IMR-90 (cell line): Measurements from ENCODE around the gene TMEM158. TPM values are rescaled to one million over a fixed set of nuclear protein-coding genes. Genes with fewer than 3 reads are reported as not detected.

ENCODE experiments used
- ATAC-seq: fragments of 200-7000 bp; cut with Tn5 transposase; 2 replicates; pipeline ENCODE4 v1.9.1; 2020; ENCODE audit warnings: low read depth, mild to moderate bottlenecking, moderate library complexity
- BruUV-seq: library from RNA; stranded (reverse); fragments of 400-500 nt; replicated peaks from 2 replicates; lab custom pipeline; 2021; lab: Mats Ljungman, UMichigan
- CTCF ChIA-PET: fragments of 300-600 bp; formaldehyde crosslinking; extraction: SDS; loops from one replicate; lab custom pipeline; 2021; ENCODE audit warnings: antibody characterized with exemption; lab: Yijun Ruan, JAX
- POLR2A ChIA-PET: fragments of 300-600 bp; sonication (Branson Sonifier 250); formaldehyde crosslinking; loops from one replicate; lab custom pipeline; 2022; ENCODE audit warnings: antibody characterized with exemption; ENCODE audit not compliant: unreplicated experiment; lab: Charles Lee
- DNase-seq: peaks from one replicate; pipeline ENCODE4 v3.0.0; 2013
- H2AFZ ChIP-seq: replicated peaks from 2 replicates; pipeline ENCODE3; 2013; ENCODE audit warnings: low read length, mild to moderate bottlenecking; ENCODE audit not compliant: poor library complexity
- H2AK5ac ChIP-seq: 2 replicates; pipeline ENCODE4 v1.6.1; 2013; ENCODE audit warnings: low read depth, low read length, inconsistent platforms
- H2AK9ac ChIP-seq: replicated peaks from 2 replicates; pipeline ENCODE3; 2013; ENCODE audit warnings: mild to moderate bottlenecking, low read depth, low read length, moderate library complexity; ENCODE audit not compliant: poor library complexity
- H2BK120ac ChIP-seq: 2 replicates; pipeline ENCODE4 v1.6.1; 2013; ENCODE audit warnings: low read depth, low read length, inconsistent platforms
- H2BK15ac ChIP-seq: 3 replicates; pipeline ENCODE4 v1.6.1; 2013; ENCODE audit warnings: low read depth, low read length, inconsistent platforms
- H2BK20ac ChIP-seq: 2 replicates; pipeline ENCODE4 v1.6.1; 2013; ENCODE audit warnings: low read depth, mild to moderate bottlenecking, inconsistent platforms, low read length, moderate library complexity
- H2BK5ac ChIP-seq: 2 replicates; pipeline ENCODE4 v1.6.1; 2013; ENCODE audit warnings: mild to moderate bottlenecking, low read depth, low read length, inconsistent platforms; ENCODE audit not compliant: poor library complexity, severe bottlenecking
- H3K14ac ChIP-seq: replicated peaks from 2 replicates; pipeline ENCODE4 v1.6.1; 2013; ENCODE audit warnings: low read depth, low read length, inconsistent platforms
- H3K18ac ChIP-seq: 2 replicates; pipeline ENCODE4 v1.6.1; 2013; ENCODE audit warnings: low read depth, low read length, control low read depth
- H3K23ac ChIP-seq: 2 replicates; pipeline ENCODE4 v1.6.1; 2013; ENCODE audit warnings: low read depth, low read length, inconsistent platforms
- H3K27ac ChIP-seq: 2 replicates; pipeline ENCODE4 v1.5.1; 2013; ENCODE audit warnings: mild to moderate bottlenecking, control low read depth, low read length; ENCODE audit not compliant: insufficient read depth
- H3K27me3 ChIP-seq: 2 replicates; pipeline ENCODE4 v1.6.1; 2013; ENCODE audit warnings: low read length; ENCODE audit not compliant: control insufficient read depth, insufficient read depth
- H3K36me3 ChIP-seq: 2 replicates; pipeline ENCODE4 v1.6.1; 2013; ENCODE audit warnings: low read length, mixed read lengths; ENCODE audit not compliant: control insufficient read depth, insufficient read depth
- H3K4ac ChIP-seq: 2 replicates; pipeline ENCODE4 v1.6.1; 2013; ENCODE audit warnings: low read depth, low read length, inconsistent platforms
- H3K4me1 ChIP-seq: 2 replicates; pipeline ENCODE4 v1.6.1; 2013; ENCODE audit warnings: low read length, mixed read lengths; ENCODE audit not compliant: control insufficient read depth, insufficient read depth
- H3K4me2 ChIP-seq: 2 replicates; pipeline ENCODE4 v1.6.1; 2013; ENCODE audit warnings: low read depth, mild to moderate bottlenecking, control low read depth, low read length, moderate library complexity
- H3K4me3 ChIP-seq: 2 replicates; pipeline ENCODE4 v1.5.1; 2013; ENCODE audit warnings: low read depth, mild to moderate bottlenecking, control low read depth, low read length, moderate library complexity; ENCODE audit not compliant: insufficient read depth
- H3K56ac ChIP-seq: 2 replicates; pipeline ENCODE4 v1.6.1; 2013; ENCODE audit warnings: low read length, inconsistent platforms; ENCODE audit not compliant: insufficient read depth; ENCODE audit errors: extremely low read depth
- H3K79me1 ChIP-seq, 2 experiments: 2 replicates each; pipeline ENCODE4 v1.6.1; 2013; ENCODE audit warnings: low read length in 2 of 2, inconsistent platforms in 1 of 2, low read depth in 1 of 2
- H3K9ac ChIP-seq: 2 replicates; pipeline ENCODE4 v1.6.1; 2013; ENCODE audit warnings: low read depth, low read length, control low read depth
- H3K9me1 ChIP-seq: 2 replicates; pipeline ENCODE4 v1.6.1; 2013; ENCODE audit warnings: low read length, inconsistent platforms; ENCODE audit not compliant: insufficient read depth
- H3K9me3 ChIP-seq: 2 replicates; pipeline ENCODE4 v1.6.1; 2013; ENCODE audit warnings: low read length; ENCODE audit not compliant: control insufficient read depth, insufficient read depth
- H4K20me1 ChIP-seq: 2 replicates; pipeline ENCODE4 v1.6.1; 2013; ENCODE audit warnings: low read length, inconsistent platforms; ENCODE audit not compliant: insufficient read depth
- H4K5ac ChIP-seq: 2 replicates; pipeline ENCODE4 v1.6.1; 2013; ENCODE audit warnings: mild to moderate bottlenecking, low read depth, low read length, control low read depth
- H4K8ac ChIP-seq, 2 experiments: 2 replicates each; pipeline ENCODE4 v1.6.1; 2013; ENCODE audit warnings: low read depth in 2 of 2, low read length in 2 of 2, control low read depth in 1 of 2, inconsistent platforms in 1 of 2
- H4K91ac ChIP-seq: 2 replicates; pipeline ENCODE4 v1.6.1; 2013; ENCODE audit warnings: low read depth, low read length, inconsistent platforms; ENCODE audit not compliant: insufficient read depth
- BHLHE40 ChIP-seq: fragments of 150-350 bp; IDR thresholded peaks from 2 replicates; pipeline ENCODE4 v1.6.1; 2016; ENCODE audit warnings: mild to moderate bottlenecking, low read depth, low read length
- CEBPB ChIP-seq: IDR thresholded peaks from 2 replicates; pipeline ENCODE4 v1.6.1; 2012; ENCODE audit warnings: low read depth, low read length, improper control_type of control experiment
- CHD1 ChIP-seq: IDR thresholded peaks from 2 replicates; pipeline ENCODE4 v1.6.1; 2012; ENCODE audit warnings: low read depth, low read length, improper control_type of control experiment
- FOS ChIP-seq: fragments of 150-350 bp; IDR thresholded peaks from 2 replicates; pipeline ENCODE4 v1.6.1; 2016; ENCODE audit warnings: low read depth, low read length
- MAFK ChIP-seq: IDR thresholded peaks from 2 replicates; pipeline ENCODE4 v1.6.1; 2012; ENCODE audit warnings: low read depth, low read length, improper control_type of control experiment
- MAZ ChIP-seq: IDR thresholded peaks from 2 replicates; pipeline ENCODE4 v1.6.1; 2012; ENCODE audit warnings: low read depth, mild to moderate bottlenecking, low read length, improper control_type of control experiment, moderate library complexity, borderline replicate concordance
- MXI1 ChIP-seq: IDR thresholded peaks from 2 replicates; pipeline ENCODE4 v1.6.1; 2012; ENCODE audit warnings: low read depth, mild to moderate bottlenecking, low read length, moderate library complexity, borderline replicate concordance
- NFE2L2 ChIP-seq: fragments of 150-350 bp; IDR thresholded peaks from 2 replicates; pipeline ENCODE4 v1.6.1; 2016; ENCODE audit warnings: low read depth, mild to moderate bottlenecking, low read length
- POLR2A ChIP-seq: IDR thresholded peaks from 2 replicates; pipeline ENCODE4 v1.6.1; 2012; ENCODE audit warnings: mild to moderate bottlenecking, low read depth, low read length
- RAD21 ChIP-seq: IDR thresholded peaks from 2 replicates; pipeline ENCODE4 v1.6.1; 2012; ENCODE audit warnings: low read length, improper control_type of control experiment
- RCOR1 ChIP-seq: IDR thresholded peaks from 2 replicates; pipeline ENCODE4 v1.6.1; 2012; ENCODE audit warnings: mild to moderate bottlenecking, low read length, improper control_type of control experiment; ENCODE audit not compliant: insufficient replicate concordance
- RFX5 ChIP-seq: IDR thresholded peaks from 2 replicates; pipeline ENCODE4 v1.8.0; 2012; ENCODE audit warnings: low read depth, mild to moderate bottlenecking, low read length, moderate library complexity
- SMC3 ChIP-seq: fragments of 150-350 bp; IDR thresholded peaks from 2 replicates; pipeline ENCODE4 v1.6.1; 2016; ENCODE audit warnings: low read depth, mild to moderate bottlenecking, antibody characterized with exemption, low read length, moderate library complexity
- WGBS, 2 experiments: methylation state at CpG; one replicate each; pipeline versions ENCODE4 v1.1.5 to v1.1.7; 2013; ENCODE audit warnings: missing lambda C conversion rate in 2 of 2; ENCODE audit not compliant: insufficient read length in 1 of 2; ENCODE audit errors: extremely low coverage in 2 of 2; 5-methylcytosine and 5-hydroxymethylcytosine counted together
- dilution Hi-C: fragments of 300-500 bp; cut with HindIII; formaldehyde crosslinking; loops from one replicate; pipeline ENCODE4 v1.14.3; 2018; ENCODE audit warnings: low sequenced_read_pairs; ENCODE audit not compliant: unreplicated experiment
- in situ Hi-C: fragments of 300-500 bp; cut with MboI; formaldehyde crosslinking; loops from 3 replicates; pipeline ENCODE4 v1.14.3; 2019; ENCODE audit warnings: low sequenced_read_pairs, inconsistent platforms, mixed read lengths
- intact Hi-C: fragments of 100-400 bp; cut with micrococcal nuclease; formaldehyde crosslinking; loops from 2 replicates; pipeline ENCODE4 v1.10.0; 2022
- polyA plus RNA-seq, 3 experiments: library from polyadenylated mRNA; depleted of rRNA; stranded (reverse); fragments of >200 nt; gene quantifications; 2 replicates each; pipeline ENCODE4 v1.2.3, GENCODE V29; 2012; ENCODE audit warnings: low replicate concordance in 1 of 3
- total RNA-seq: library from RNA; depleted of rRNA; stranded (reverse); fragments of >200 nt; gene quantifications from 2 replicates; pipeline ENCODE4 v1.2.3, GENCODE V29; 2012
- TF ChIP-seq, protein P1 (sequence below): fragments of 150-350 bp; IDR thresholded peaks from 2 replicates; pipeline ENCODE4 v1.6.1; 2016; ENCODE audit warnings: low read depth, mild to moderate bottlenecking, low read length, moderate library complexity, borderline replicate concordance
- TF ChIP-seq, protein P2 (sequence below): fragments of 150-350 bp; IDR thresholded peaks from 2 replicates; pipeline ENCODE4 v1.6.1; 2017; ENCODE audit warnings: mild to moderate bottlenecking, antibody characterized with exemption, low read length, low read depth
- TF ChIP-seq, protein P3 (sequence below): conservative IDR thresholded peaks from 2 replicates; pipeline ENCODE4 v1.5.1; 2012; ENCODE audit warnings: mild to moderate bottlenecking, low read depth, low read length, improper control_type of control experiment

The TMEM158 gene
- total and polyA plus RNA-seq, 2 of the 4 experiments (the other 2 are of a cell fraction), result 1.6 to 16.4 TPM

GRCh38 chr3:45227946-45228345 is 1.9 kb upstream of the TMEM158 start:
- no peak overlapping the region for H4K8ac ChIP-seq
- no peak overlapping the region for H2BK5ac ChIP-seq
- no peak overlapping the region; the same call in 1 of the 2 replicates for H2BK120ac ChIP-seq
- WGBS, 2 experiments, result 71% methylated on average over 1 of the region's 6 CpGs; no CpG with 5 or more reads in 1 of the 2 experiments
- H2AFZ ChIP-seq, result no peak overlapping the region
- intact Hi-C loops (loop anchor here (5.0 kb wide), 1 partner anchor 429 kb away; no protein-coding TSS in a partner anchor), in situ Hi-C loops (no loop called here), dilution Hi-C loops (no loop called here)
- H3K9me3 ChIP-seq, result no peaks in the 10 kb centered on the region
- no peaks in the 10 kb centered on the region; the same call in 1 of the 2 replicates for H4K20me1 ChIP-seq
- peaks cover 6% of the 10 kb centered on the region; the same call in 1 of the 2 replicates for H3K36me3 ChIP-seq
- peak overlapping the region; percentile 57 for H2AK5ac ChIP-seq
- no peaks in the 10 kb centered on the region for H3K27me3 ChIP-seq
- no peak overlapping the region for H3K14ac ChIP-seq
- no peak overlapping the region for H3K9ac ChIP-seq
- peak overlapping the region; percentile 27; the same call in 1 of the 2 replicates for H3K4ac ChIP-seq
- peaks cover 10% of the 10 kb centered on the region for H3K4me1 ChIP-seq
- ChIA-PET POLR2A (interaction anchor here (0.6 kb wide), 1 partner anchor 290 kb away, joined by 6 read pairs; no protein-coding TSS in a partner anchor), CTCF (no interaction called here)
- no peak for ATAC-seq
- H4K5ac ChIP-seq, result no peak overlapping the region
- no peak overlapping the region for H3K18ac ChIP-seq
- no peak overlapping the region for H3K27ac ChIP-seq
- no TSS peak for BruUV-seq
- H2AK9ac ChIP-seq, result no peak overlapping the region
- no peak overlapping the region for H2BK20ac ChIP-seq
- H2BK15ac ChIP-seq, result no peak overlapping the region
- no peak overlapping the region for H3K4me3 ChIP-seq
- H3K9me1 ChIP-seq, result no peaks in the 10 kb centered on the region
- no peak overlapping the region for H3K4me2 ChIP-seq
- no peak overlapping the region for H4K91ac ChIP-seq
- no peak for DNase-seq
- peaks cover 3 to 18% of the 10 kb centered on the region in 2 experiments; a peak in 2 of 4 replicates for H3K79me1 ChIP-seq
- H3K56ac ChIP-seq, result no peak overlapping the region
- TF ChIP-seq RAD21 (no peak), RFX5 (no peak), CEBPB (no peak), MAFK (no peak), MAZ (no peak), CHD1 (no peak), NFE2L2 (no peak), MXI1 (no peak), BHLHE40 (no peak), RCOR1 (no peak), SMC3 (no peak), FOS (no peak), POLR2A (no peak)
- TF ChIP-seq, protein P1, sequence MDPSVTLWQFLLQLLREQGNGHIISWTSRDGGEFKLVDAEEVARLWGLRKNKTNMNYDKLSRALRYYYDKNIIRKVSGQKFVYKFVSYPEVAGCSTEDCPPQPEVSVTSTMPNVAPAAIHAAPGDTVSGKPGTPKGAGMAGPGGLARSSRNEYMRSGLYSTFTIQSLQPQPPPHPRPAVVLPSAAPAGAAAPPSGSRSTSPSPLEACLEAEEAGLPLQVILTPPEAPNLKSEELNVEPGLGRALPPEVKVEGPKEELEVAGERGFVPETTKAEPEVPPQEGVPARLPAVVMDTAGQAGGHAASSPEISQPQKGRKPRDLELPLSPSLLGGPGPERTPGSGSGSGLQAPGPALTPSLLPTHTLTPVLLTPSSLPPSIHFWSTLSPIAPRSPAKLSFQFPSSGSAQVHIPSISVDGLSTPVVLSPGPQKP, result no peak
- TF ChIP-seq, protein P2, sequence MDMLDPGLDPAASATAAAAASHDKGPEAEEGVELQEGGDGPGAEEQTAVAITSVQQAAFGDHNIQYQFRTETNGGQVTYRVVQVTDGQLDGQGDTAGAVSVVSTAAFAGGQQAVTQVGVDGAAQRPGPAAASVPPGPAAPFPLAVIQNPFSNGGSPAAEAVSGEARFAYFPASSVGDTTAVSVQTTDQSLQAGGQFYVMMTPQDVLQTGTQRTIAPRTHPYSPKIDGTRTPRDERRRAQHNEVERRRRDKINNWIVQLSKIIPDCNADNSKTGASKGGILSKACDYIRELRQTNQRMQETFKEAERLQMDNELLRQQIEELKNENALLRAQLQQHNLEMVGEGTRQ, result no peak
- TF ChIP-seq, protein P3, sequence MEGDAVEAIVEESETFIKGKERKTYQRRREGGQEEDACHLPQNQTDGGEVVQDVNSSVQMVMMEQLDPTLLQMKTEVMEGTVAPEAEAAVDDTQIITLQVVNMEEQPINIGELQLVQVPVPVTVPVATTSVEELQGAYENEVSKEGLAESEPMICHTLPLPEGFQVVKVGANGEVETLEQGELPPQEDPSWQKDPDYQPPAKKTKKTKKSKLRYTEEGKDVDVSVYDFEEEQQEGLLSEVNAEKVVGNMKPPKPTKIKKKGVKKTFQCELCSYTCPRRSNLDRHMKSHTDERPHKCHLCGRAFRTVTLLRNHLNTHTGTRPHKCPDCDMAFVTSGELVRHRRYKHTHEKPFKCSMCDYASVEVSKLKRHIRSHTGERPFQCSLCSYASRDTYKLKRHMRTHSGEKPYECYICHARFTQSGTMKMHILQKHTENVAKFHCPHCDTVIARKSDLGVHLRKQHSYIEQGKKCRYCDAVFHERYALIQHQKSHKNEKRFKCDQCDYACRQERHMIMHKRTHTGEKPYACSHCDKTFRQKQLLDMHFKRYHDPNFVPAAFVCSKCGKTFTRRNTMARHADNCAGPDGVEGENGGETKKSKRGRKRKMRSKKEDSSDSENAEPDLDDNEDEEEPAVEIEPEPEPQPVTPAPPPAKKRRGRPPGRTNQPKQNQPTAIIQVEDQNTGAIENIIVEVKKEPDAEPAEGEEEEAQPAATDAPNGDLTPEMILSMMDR, result no peak
- H3K23ac ChIP-seq, result 0 out of 2 replicates have a peak overlapping the region, but pooled peaks have one; percentile 20
